ENCODE data around the gene SDK1. TPM values are rescaled to one million over a fixed set of nuclear protein-coding genes. Genes with fewer than 3 reads are reported as not detected.

SDK1 gene
- total RNA-seq, 1 donor from 2014 or later: 10.9 TPM

DNA sequence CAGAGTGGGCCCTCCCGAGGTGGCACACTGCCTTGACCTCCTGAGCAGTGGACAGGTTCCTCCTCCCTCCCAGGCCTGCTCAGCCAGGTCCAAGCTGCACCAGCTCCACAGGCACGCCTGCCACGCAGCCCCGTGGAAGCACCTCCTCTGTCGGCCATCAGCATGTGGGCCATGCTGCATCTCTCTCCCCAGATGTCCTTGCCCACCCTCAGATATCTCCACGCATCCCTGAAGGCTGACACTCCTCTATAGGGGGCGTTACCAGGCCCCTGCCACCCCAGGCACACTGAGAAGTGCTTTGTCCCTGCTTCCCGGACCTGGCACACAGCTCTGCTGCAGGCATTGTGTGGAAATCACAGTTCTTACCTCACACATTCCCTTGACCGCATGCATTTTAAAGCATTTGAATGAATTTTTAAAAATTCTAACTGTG is 598.5 kb downstream of the SDK1 start:
- no peaks in the 10 kb centered on the region for H3K27me3 Mint-ChIP-seq (ENCODE audit: low read depth)
- no peak overlapping the region for H3K27ac Mint-ChIP-seq (ENCODE audit: unreplicated experiment)
- H3K4me3 Mint-ChIP-seq (ENCODE audit: unreplicated experiment): no peak overlapping the region
- H3K36me3 Mint-ChIP-seq (ENCODE audit: low read depth): no peaks in the 10 kb centered on the region
- H3K9me3 Mint-ChIP-seq (ENCODE audit: low read depth): no peaks in the 10 kb centered on the region
- DNase-seq (ENCODE audit: low spot score): no peak
- TF ChIP-seq, protein P1, sequence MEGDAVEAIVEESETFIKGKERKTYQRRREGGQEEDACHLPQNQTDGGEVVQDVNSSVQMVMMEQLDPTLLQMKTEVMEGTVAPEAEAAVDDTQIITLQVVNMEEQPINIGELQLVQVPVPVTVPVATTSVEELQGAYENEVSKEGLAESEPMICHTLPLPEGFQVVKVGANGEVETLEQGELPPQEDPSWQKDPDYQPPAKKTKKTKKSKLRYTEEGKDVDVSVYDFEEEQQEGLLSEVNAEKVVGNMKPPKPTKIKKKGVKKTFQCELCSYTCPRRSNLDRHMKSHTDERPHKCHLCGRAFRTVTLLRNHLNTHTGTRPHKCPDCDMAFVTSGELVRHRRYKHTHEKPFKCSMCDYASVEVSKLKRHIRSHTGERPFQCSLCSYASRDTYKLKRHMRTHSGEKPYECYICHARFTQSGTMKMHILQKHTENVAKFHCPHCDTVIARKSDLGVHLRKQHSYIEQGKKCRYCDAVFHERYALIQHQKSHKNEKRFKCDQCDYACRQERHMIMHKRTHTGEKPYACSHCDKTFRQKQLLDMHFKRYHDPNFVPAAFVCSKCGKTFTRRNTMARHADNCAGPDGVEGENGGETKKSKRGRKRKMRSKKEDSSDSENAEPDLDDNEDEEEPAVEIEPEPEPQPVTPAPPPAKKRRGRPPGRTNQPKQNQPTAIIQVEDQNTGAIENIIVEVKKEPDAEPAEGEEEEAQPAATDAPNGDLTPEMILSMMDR (IDR thresholded peaks at IDR 0.05): no peak
- no peaks in the 10 kb centered on the region for H3K4me1 Mint-ChIP-seq (ENCODE audit: low read depth)

DNA sequence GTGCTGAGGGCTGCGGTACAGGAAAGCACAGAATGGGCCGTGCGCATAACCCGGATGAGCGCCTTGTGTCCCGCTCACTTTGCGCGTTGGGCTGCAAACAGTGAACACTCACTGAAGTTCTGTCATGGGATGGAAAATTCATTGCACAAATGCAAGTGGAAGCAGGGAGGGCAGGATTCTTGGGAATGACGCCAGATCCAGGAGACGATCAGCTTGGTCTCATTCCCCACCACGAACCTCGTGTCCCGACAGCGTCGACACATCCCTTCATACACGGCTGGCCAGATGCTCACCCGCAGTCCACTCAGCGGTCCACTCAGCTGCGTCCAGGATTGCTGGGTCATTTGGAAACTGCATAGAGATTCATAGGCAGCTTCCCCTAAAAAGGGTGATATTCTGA is 607.1 kb downstream of the SDK1 start:
- no peaks in the 10 kb centered on the region for H3K9me3 Mint-ChIP-seq (ENCODE audit: low read depth)
- no peaks in the 10 kb centered on the region for H3K4me1 Mint-ChIP-seq (ENCODE audit: low read depth)
- no peak overlapping the region for H3K4me3 Mint-ChIP-seq (ENCODE audit: unreplicated experiment)
- DNase-seq (ENCODE audit: low spot score): no peak
- no peaks in the 10 kb centered on the region for H3K27me3 Mint-ChIP-seq (ENCODE audit: low read depth)
- H3K36me3 Mint-ChIP-seq (ENCODE audit: low read depth): no peaks in the 10 kb centered on the region
- TF ChIP-seq, protein P1 (IDR thresholded peaks at IDR 0.05): no peak
- no peak overlapping the region for H3K27ac Mint-ChIP-seq (ENCODE audit: unreplicated experiment)

DNA sequence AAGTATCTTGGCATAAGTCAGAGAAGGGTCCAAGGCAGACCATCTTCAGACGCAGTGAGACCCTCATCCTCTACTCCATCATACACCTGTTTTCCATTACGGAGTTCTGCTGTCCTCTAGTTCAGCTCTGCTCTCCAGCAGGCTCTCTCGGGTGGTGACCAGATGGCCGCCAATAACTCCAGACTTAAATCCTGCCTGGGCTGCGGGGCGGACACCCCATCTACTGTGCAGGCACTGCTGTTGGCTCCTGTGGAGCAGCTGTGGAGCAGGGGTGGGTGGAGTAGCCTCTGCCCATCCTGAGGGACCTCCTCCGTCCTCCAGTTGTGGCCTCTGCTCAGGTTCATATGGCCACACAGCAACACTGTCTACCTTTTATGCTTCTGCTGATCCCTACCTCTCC is 608.1 kb downstream of the SDK1 start:
- no peaks in the 10 kb centered on the region for H3K36me3 Mint-ChIP-seq (ENCODE audit: low read depth)
- H3K27ac Mint-ChIP-seq (ENCODE audit: unreplicated experiment): no peak overlapping the region
- no peaks in the 10 kb centered on the region for H3K27me3 Mint-ChIP-seq (ENCODE audit: low read depth)
- no peak overlapping the region for H3K4me3 Mint-ChIP-seq (ENCODE audit: unreplicated experiment)
- TF ChIP-seq, protein P1 (IDR thresholded peaks at IDR 0.05): no peak
- no peak for DNase-seq (ENCODE audit: low spot score)
- no peaks in the 10 kb centered on the region for H3K4me1 Mint-ChIP-seq (ENCODE audit: low read depth)
- H3K9me3 Mint-ChIP-seq (ENCODE audit: low read depth): no peaks in the 10 kb centered on the region

DNA sequence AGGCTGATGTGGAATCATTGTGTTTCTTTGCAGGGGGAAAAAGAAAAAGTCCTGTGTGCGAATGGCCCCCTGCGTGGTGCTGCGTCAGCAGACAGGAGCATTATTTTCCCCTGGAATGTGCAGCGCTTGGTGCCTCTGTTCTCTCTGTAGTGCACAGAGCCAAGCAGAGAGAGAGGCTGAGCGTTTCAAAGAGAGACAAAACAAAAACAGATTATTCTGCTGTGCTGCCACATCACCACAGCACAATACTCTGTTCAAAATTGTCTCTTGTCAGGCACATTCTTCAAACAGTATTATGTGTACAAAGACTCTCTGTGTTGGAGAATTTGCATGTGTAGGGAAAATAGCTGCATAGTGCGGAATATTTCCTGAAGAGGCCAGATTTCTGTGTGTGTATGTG is 609.0 kb downstream of the SDK1 start:
- no peak overlapping the region for H3K4me3 Mint-ChIP-seq (ENCODE audit: unreplicated experiment)
- DNase-seq (ENCODE audit: low spot score): no peak
- H3K36me3 Mint-ChIP-seq (ENCODE audit: low read depth): no peaks in the 10 kb centered on the region
- no peak overlapping the region for H3K27ac Mint-ChIP-seq (ENCODE audit: unreplicated experiment)
- no peaks in the 10 kb centered on the region for H3K9me3 Mint-ChIP-seq (ENCODE audit: low read depth)
- H3K4me1 Mint-ChIP-seq (ENCODE audit: low read depth): no peaks in the 10 kb centered on the region
- no peaks in the 10 kb centered on the region for H3K27me3 Mint-ChIP-seq (ENCODE audit: low read depth)
- TF ChIP-seq, protein P1 (IDR thresholded peaks at IDR 0.05): no peak

DNA sequence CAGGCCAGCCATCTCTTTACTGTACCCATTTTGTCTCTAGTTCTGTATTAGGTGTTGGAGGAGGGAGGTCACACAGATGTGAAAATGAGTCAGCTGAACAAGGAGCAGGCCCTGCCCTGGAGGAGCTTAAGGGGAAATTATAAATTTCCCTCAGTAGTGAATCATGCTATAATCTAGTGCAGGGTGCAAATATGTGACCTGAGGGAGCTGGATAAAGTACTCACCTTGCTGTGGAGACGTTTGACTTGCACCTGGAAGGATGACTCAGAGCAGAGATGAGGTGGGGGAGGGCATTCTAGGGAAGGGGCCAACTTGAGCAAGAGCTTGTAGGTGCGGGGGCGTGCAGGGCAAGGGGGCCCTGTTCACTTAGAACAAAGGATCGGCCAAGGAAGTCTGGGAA is 610.6 kb downstream of the SDK1 start:
- TF ChIP-seq, protein P1 (IDR thresholded peaks at IDR 0.05): no peak
- Mint-ChIP-seq H3K27me3 (ENCODE audit: low read depth) (no peaks in the 10 kb centered on the region), H3K9me3 (ENCODE audit: low read depth) (no peaks in the 10 kb centered on the region), H3K27ac (ENCODE audit: unreplicated experiment) (no peak overlapping the region), H3K36me3 (ENCODE audit: low read depth) (no peaks in the 10 kb centered on the region), H3K4me3 (ENCODE audit: unreplicated experiment) (no peak overlapping the region), H3K4me1 (ENCODE audit: low read depth) (peaks cover 9% of the 10 kb centered on the region)
- DNase-seq (ENCODE audit: low spot score): no peak

Measured in chondrocyte (in vitro differentiated cells).